ENCODE measurements around the gene IL17RD. TPM values are rescaled to one million over a fixed set of nuclear protein-coding genes. Genes with fewer than 3 reads are reported as not detected.
A peak's percentile ranks its signal among the peaks of the same experiment; 100 is the strongest.

The IL17RD gene
- total and polyA plus RNA-seq, 2 experiments from 2014 or later = 0.34 to 1.2 TPM

DNA sequence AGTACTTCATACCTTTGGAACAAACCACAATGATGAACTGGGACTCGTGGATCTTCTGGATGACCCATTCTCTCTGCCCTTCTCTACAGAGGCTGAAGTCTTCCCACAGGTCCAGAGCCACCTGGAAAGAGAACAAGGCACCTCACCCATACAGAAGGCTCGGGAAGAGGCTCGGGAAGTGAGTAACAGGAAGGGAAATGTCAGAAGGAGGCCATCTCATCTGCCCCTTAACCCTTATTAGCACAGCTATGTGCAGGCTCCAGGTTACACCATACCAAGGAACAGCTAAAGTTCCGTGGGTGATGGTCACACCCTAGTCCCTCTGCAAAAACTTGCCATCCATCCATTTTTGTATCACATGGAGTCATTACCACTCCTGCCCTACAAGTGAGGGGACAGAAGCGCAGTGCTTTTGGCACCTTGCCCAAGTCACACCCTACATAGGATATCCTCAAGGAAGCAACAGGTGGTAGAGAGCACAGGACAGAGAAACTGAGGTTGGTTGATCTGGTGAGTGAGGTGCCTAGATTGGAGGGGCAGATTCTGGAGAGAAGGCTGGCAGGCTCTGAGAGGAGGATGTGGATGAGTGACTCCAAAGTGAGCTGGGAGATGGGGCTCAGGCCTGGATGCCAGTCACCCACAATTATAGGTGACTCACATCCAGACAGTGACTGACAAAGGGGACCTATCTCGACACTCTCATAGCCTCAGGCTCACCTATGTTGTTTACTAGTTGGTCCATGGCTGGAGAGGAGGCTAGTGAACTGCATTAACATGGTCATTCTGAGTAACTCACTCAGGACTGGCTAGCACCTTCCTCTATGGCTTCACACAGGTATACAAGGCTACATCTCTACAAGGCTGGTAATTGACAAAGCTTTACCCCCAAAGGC lies 66.5 kb downstream of the IL17RD start:
- Histone ChIP-seq H3K9me2 (ENCODE audit: insufficient read depth) (no peaks in the 10 kb centered on the region), H3K4me3 (no peak overlapping the region), H3K4me1 (ENCODE audit: insufficient read depth) (peaks cover 21% of the 10 kb centered on the region), H3K9me3 (ENCODE audit: low read depth) (no peaks in the 10 kb centered on the region), H3F3A (ENCODE audit: insufficient read depth) (peaks cover 7% of the 10 kb centered on the region; the same call in 1 of the 2 replicates), H3K36me3 (ENCODE audit: low read depth) (no peaks in the 10 kb centered on the region), H3K4me2 (ENCODE audit: unreplicated experiment) (no peak overlapping the region), H4K20me1 (ENCODE audit: insufficient read depth) (no peaks in the 10 kb centered on the region), H3K79me2 (ENCODE audit: insufficient read depth) (no peaks in the 10 kb centered on the region), H2AFZ (no peak overlapping the region), H3K27ac (no peak overlapping the region), H3K9ac (no peak overlapping the region), H3K27me3 (replicated peaks; ENCODE audit: insufficient read depth) (no peaks in the 10 kb centered on the region)
- in situ Hi-C loops (cut with MboI) = loop anchor here (10.0 kb wide), 1 partner anchor 126 kb away; the partner anchor contains the start of gene APPL1
- WGBS, 2 experiments (ENCODE audit: low coverage in 1 of 2, low lambda C conversion rate in 2 of 2, missing lambda C conversion rate in 2 of 2) = 61 to 63% methylated on average over 6 of the region's 6 CpGs
- no peak for DNase-seq
- TF ChIP-seq EZH2phosphoT487 (IDR thresholded peaks at IDR 0.05; ENCODE audit: insufficient read depth, low read depth) (no peak), EZH2 (IDR thresholded peaks at IDR 0.05; ENCODE audit: insufficient read depth, poor library complexity, severe bottlenecking) (no peak)

DNA sequence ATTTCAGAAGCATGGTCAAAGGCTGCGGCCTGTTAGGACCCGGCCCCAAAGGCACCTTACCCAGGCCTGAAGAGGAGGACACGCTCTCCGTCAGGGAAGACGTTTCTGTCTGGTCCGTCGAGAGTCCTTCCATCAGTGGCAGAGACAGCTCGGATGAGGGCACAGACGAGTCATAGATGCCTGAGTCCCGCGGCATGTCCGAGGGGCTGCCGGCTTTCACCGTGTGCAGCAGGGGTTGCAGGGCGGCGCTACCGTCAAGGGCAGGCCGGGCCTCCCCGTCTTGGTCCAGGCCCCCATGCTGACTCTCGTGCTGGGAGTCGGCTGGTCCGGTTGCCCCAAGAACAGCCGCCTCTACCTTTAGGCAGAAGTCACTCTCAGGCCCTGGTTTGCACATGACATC lies 67.6 kb downstream of the IL17RD start:
- no peak overlapping the region for H3K4me2 ChIP-seq (ENCODE audit: unreplicated experiment)
- H4K20me1 ChIP-seq (ENCODE audit: insufficient read depth) = no peaks in the 10 kb centered on the region
- H3K36me3 ChIP-seq (ENCODE audit: low read depth) = no peaks in the 10 kb centered on the region
- no peaks in the 10 kb centered on the region for H3K9me3 ChIP-seq (ENCODE audit: low read depth)
- no peaks in the 10 kb centered on the region for H3K79me2 ChIP-seq (ENCODE audit: insufficient read depth)
- H3K9me2 ChIP-seq (ENCODE audit: insufficient read depth) = no peaks in the 10 kb centered on the region
- no peak for TF ChIP-seq EZH2phosphoT487 (IDR thresholded peaks at IDR 0.05; ENCODE audit: insufficient read depth, low read depth)
- no peak for TF ChIP-seq EZH2 (IDR thresholded peaks at IDR 0.05; ENCODE audit: insufficient read depth, poor library complexity, severe bottlenecking)
- no peak overlapping the region for H3K4me3 ChIP-seq
- H3K4me1 ChIP-seq (ENCODE audit: insufficient read depth) = peaks cover 21% of the 10 kb centered on the region
- H3K9ac ChIP-seq = no peak overlapping the region
- in situ Hi-C loops (cut with MboI) = loop anchor here (10.0 kb wide), 1 partner anchor 127 kb away; the partner anchor contains the start of gene APPL1
- H3K27me3 ChIP-seq (replicated peaks; ENCODE audit: insufficient read depth) = no peaks in the 10 kb centered on the region
- no peak overlapping the region for H3K27ac ChIP-seq
- WGBS, 2 experiments (ENCODE audit: low coverage in 1 of 2, low lambda C conversion rate in 2 of 2, missing lambda C conversion rate in 2 of 2) = 92% methylated on average over 23 of the region's 23 CpGs
- DNase-seq = no peak
- H2AFZ ChIP-seq = no peak overlapping the region
- H3F3A ChIP-seq (ENCODE audit: insufficient read depth) = peaks cover 7% of the 10 kb centered on the region; the same call in 1 of the 2 replicates

DNA sequence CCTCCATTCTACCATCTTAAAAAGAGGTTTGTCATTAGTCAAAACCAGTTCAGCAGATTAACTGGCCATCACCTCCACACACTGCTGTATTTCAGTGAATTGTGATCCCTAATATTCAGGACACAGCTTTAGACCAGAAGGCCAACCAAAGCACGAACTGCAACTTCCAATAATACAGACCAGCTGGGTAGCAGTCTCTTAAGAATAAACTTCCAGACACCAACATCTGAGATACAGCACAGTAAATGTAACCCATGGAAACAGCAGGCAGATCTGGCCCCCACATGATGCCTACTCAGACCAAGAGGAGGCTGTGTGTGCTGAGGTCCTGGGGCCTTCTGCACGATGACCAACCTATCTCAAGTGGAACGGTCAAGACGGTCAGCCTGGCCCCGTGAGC lies 69.8 kb downstream of the IL17RD start:
- H3K9me3 ChIP-seq (ENCODE audit: low read depth) = no peaks in the 10 kb centered on the region
- 84 to 87% methylated on average over 5 of the region's 5 CpGs for WGBS, 2 experiments (ENCODE audit: low coverage in 1 of 2, low lambda C conversion rate in 2 of 2, missing lambda C conversion rate in 2 of 2)
- H3K79me2 ChIP-seq (ENCODE audit: insufficient read depth) = no peaks in the 10 kb centered on the region
- TF ChIP-seq EZH2phosphoT487 (IDR thresholded peaks at IDR 0.05; ENCODE audit: insufficient read depth, low read depth) = no peak
- no peak for TF ChIP-seq EZH2 (IDR thresholded peaks at IDR 0.05; ENCODE audit: insufficient read depth, poor library complexity, severe bottlenecking)
- in situ Hi-C loops (cut with MboI) = loop anchor here (10.0 kb wide), 1 partner anchor 129 kb away; the partner anchor contains the start of gene APPL1
- H2AFZ ChIP-seq = no peak overlapping the region
- DNase-seq = no peak
- H3K4me2 ChIP-seq (ENCODE audit: unreplicated experiment) = no peak overlapping the region
- no peaks in the 10 kb centered on the region for H3K27me3 ChIP-seq (replicated peaks; ENCODE audit: insufficient read depth)
- H3F3A ChIP-seq (ENCODE audit: insufficient read depth) = peaks cover 15% of the 10 kb centered on the region; the same call in 1 of the 2 replicates
- peaks cover 33% of the 10 kb centered on the region for H3K4me1 ChIP-seq (ENCODE audit: insufficient read depth)
- no peaks in the 10 kb centered on the region for H3K36me3 ChIP-seq (ENCODE audit: low read depth)
- no peak overlapping the region for H3K27ac ChIP-seq
- no peak overlapping the region for H3K4me3 ChIP-seq
- no peaks in the 10 kb centered on the region for H3K9me2 ChIP-seq (ENCODE audit: insufficient read depth)
- H4K20me1 ChIP-seq (ENCODE audit: insufficient read depth) = no peaks in the 10 kb centered on the region
- no peak overlapping the region for H3K9ac ChIP-seq

DNA sequence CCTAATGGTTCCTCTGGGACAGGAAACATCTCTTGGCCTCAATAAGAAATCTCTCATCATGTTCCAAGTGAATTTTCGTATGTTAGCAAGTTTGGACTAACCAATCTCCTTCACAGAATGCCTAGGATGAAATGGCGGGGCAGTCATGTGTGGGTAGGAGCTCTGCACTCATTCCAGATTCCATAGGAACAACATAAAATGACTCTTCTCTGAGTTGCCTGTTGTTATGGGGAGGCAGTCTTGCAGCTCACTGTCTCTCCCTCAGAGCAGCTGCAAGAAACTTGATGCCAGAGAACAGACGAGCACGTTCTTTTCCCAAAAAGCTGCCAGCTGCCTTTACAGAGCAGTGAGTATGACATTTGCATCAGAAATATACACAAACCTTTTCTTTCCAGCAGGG lies 70.6 kb downstream of the IL17RD start:
- Histone ChIP-seq H4K20me1 (ENCODE audit: insufficient read depth) (no peaks in the 10 kb centered on the region), H3K9me2 (ENCODE audit: insufficient read depth) (no peaks in the 10 kb centered on the region), H3K27me3 (replicated peaks; ENCODE audit: insufficient read depth) (no peaks in the 10 kb centered on the region), H3K4me1 (ENCODE audit: insufficient read depth) (peaks cover 28% of the 10 kb centered on the region), H3F3A (ENCODE audit: insufficient read depth) (peaks cover 15% of the 10 kb centered on the region; the same call in 1 of the 2 replicates), H3K36me3 (ENCODE audit: low read depth) (no peaks in the 10 kb centered on the region), H3K27ac (peak overlapping the region; percentile 36), H3K9ac (peak overlapping the region; percentile 25; the same call in 1 of the 2 replicates), H3K9me3 (ENCODE audit: low read depth) (no peaks in the 10 kb centered on the region), H2AFZ (peak overlapping the region; percentile 88), H3K79me2 (ENCODE audit: insufficient read depth) (no peaks in the 10 kb centered on the region), H3K4me3 (peak overlapping the region; percentile 39), H3K4me2 (ENCODE audit: unreplicated experiment) (peak overlapping the region; percentile 37)
- in situ Hi-C loops (cut with MboI) = loop anchor here (10.0 kb wide), 1 partner anchor 130 kb away; the partner anchor contains the start of gene APPL1
- DNase-seq = peak; percentile 66
- TF ChIP-seq EZH2 (IDR thresholded peaks at IDR 0.05; ENCODE audit: insufficient read depth, poor library complexity, severe bottlenecking) (no peak), EZH2phosphoT487 (IDR thresholded peaks at IDR 0.05; ENCODE audit: insufficient read depth, low read depth) (no peak)
- WGBS, 2 experiments (ENCODE audit: low coverage in 1 of 2, low lambda C conversion rate in 2 of 2, missing lambda C conversion rate in 2 of 2) = 9% methylated on average over 4 of the region's 4 CpGs

All from GM23248 (cell line).